ENCODE data around the gene SUSD1. TPM values are rescaled to one million over a fixed set of nuclear protein-coding genes. Genes with fewer than 3 reads are reported as not detected.

Gene SUSD1
- total RNA-seq, 4 donors from 2014 or later = 4.7 to 5.8 (median 5.4) TPM

DNA sequence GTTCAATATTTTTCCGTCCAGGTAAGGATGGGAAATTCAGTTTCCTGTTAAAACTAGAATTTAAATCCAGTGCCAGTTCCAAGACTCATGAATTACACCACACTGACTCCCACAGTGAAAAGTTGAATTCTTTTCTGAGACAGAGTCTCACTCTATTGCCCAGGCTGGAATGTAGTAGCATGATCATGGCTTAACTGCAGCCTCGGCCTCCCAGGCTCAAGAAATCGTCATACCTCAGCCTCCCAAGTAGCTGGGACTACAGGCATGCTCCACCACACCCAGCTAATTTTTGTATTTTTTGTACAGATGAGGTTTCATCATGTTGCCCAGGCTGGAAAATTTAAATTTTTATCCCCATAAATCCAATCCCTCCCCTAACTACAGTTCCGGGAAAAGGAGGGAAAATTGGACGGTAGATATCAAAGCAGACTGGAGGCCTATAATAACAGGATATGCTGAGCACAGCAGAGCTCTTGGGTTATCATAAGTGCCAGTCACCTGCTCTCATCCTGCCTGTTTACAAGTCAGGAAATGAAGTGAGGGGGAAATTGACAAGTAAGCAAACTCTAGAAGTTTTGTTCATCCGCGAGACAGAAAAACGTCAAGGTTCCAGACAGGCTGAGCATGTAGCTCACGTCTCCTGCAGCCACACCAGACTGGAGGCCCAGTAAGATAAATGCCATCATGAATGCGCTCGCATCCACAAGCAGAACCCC, 172.8 kb downstream of the SUSD1 start:
- WGBS = 83% methylated on average over 10 of the region's 11 CpGs
- TF ChIP-seq, protein P1, sequence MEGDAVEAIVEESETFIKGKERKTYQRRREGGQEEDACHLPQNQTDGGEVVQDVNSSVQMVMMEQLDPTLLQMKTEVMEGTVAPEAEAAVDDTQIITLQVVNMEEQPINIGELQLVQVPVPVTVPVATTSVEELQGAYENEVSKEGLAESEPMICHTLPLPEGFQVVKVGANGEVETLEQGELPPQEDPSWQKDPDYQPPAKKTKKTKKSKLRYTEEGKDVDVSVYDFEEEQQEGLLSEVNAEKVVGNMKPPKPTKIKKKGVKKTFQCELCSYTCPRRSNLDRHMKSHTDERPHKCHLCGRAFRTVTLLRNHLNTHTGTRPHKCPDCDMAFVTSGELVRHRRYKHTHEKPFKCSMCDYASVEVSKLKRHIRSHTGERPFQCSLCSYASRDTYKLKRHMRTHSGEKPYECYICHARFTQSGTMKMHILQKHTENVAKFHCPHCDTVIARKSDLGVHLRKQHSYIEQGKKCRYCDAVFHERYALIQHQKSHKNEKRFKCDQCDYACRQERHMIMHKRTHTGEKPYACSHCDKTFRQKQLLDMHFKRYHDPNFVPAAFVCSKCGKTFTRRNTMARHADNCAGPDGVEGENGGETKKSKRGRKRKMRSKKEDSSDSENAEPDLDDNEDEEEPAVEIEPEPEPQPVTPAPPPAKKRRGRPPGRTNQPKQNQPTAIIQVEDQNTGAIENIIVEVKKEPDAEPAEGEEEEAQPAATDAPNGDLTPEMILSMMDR (IDR thresholded peaks at IDR 0.05) = no peak
- no peak for TF ChIP-seq EP300 (IDR thresholded peaks at IDR 0.05)
- Histone ChIP-seq H3K9me3 (no peaks in the 10 kb centered on the region), H3K27ac (replicated peaks in 1 of 4) (no peak overlapping the region), H3K36me3 (no peaks in the 10 kb centered on the region), H3K4me3 (no peak overlapping the region), H3K4me1 (peaks cover 0 to 4% (median 1%) of the 10 kb centered on the region in 4 donors), H3K27me3 (no peaks in the 10 kb centered on the region)
- no peak for DNase-seq (ENCODE audit: extremely low spot score)
- intact Hi-C loops (cut with DNase I) = no loop called here

DNA sequence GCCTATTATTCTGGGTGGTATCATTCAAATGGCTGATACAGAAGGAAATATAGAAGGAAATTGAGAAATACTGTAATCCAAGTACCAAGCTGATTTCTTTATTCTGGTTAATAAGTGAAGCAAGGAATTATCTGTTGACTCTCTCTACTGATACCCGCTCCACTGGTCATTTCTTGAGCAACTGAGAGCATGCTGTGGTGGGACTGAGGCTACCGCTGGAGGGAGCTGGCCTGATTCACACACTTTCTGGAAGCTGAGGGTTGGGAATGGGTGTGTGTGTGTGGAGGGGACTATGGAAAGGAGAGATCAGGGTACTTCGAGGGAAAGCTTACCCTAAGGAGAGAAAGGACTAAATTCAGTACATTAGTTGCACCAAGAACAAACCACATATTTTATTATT, 174.4 kb downstream of the SUSD1 start:
- no peak overlapping the region for H3K27ac ChIP-seq (replicated peaks in 1 of 4)
- no peak for DNase-seq (ENCODE audit: extremely low spot score)
- TF ChIP-seq POLR2AphosphoS5 (IDR thresholded peaks at IDR 0.05) (no peak), POLR2A (IDR thresholded peaks at IDR 0.05; ENCODE audit: low read depth) (no peak), EP300 (IDR thresholded peaks at IDR 0.05) (no peak)
- TF ChIP-seq, protein P1 (IDR thresholded peaks at IDR 0.05) = no peak
- intact Hi-C loops (cut with DNase I) = no loop called here
- peaks cover 0 to 1% (median 0%) of the 10 kb centered on the region in 4 donors for H3K4me1 ChIP-seq
- no peaks in the 10 kb centered on the region for H3K9me3 ChIP-seq
- H3K27me3 ChIP-seq = no peaks in the 10 kb centered on the region
- no peaks in the 10 kb centered on the region for H3K36me3 ChIP-seq
- no peak overlapping the region for H3K4me3 ChIP-seq
- 80% methylated on average over 3 of the region's 3 CpGs for WGBS

DNA sequence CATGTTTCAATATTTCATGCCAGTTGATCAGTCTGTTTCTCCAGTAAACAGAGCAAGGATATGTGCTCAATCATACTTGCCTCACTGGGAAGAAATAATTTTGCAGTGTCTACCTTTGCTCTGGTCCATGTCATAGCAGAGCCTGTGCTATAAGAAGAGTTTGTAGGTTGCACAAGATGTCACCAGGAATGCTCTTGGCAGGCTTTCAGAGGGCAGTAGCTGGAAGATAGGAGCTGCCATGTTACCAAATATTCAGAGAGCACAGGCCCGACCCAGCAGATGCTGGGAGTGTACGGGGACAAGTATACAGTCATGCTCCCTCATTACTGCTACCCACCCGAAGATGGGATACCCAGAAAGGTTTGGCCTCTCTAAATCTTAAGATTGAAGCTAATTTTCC, 175.8 kb downstream of the SUSD1 start:
- no peaks in the 10 kb centered on the region for H3K27me3 ChIP-seq
- H3K4me1 ChIP-seq = no peaks in the 10 kb centered on the region
- TF ChIP-seq POLR2A (IDR thresholded peaks at IDR 0.05; ENCODE audit: low read depth) (no peak), EP300 (IDR thresholded peaks at IDR 0.05) (no peak), POLR2AphosphoS5 (IDR thresholded peaks at IDR 0.05) (no peak)
- TF ChIP-seq, protein P1 (IDR thresholded peaks at IDR 0.05) = no peak
- H3K27ac ChIP-seq (replicated peaks in 1 of 4) = no peak overlapping the region
- intact Hi-C loops (cut with DNase I) = no loop called here
- WGBS = 90% methylated on average over 3 of the region's 3 CpGs
- DNase-seq (ENCODE audit: extremely low spot score) = no peak
- no peaks in the 10 kb centered on the region for H3K9me3 ChIP-seq
- no peaks in the 10 kb centered on the region for H3K36me3 ChIP-seq
- H3K4me3 ChIP-seq = no peak overlapping the region

DNA sequence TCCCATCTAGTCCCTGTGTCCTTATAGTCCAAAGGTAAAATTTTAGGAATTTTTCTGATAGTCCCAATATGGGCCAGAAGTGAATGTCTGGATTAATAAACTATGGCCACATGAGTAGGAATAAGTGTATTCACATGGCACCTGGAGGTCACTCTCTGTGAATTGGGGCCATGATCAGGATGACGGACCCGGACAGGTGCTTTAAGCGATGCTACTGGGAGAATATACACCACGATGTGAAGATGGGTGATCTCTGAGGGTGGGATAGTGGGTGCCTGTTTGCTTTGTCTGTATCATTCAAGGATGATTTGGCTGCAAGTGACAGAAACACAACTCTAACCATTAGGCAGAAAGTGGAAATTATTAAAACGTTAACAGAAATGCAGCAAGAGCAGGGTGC, 177.3 kb downstream of the SUSD1 start:
- Histone ChIP-seq H3K27me3 (no peaks in the 10 kb centered on the region), H3K36me3 (no peaks in the 10 kb centered on the region), H3K4me3 (no peak overlapping the region), H3K4me1 (peaks cover 0 to 10% (median 6%) of the 10 kb centered on the region in 4 donors), H3K9me3 (no peaks in the 10 kb centered on the region), H3K27ac (replicated peaks in 1 of 4) (no peak overlapping the region)
- intact Hi-C loops (cut with DNase I) = no loop called here
- no peak for DNase-seq (ENCODE audit: extremely low spot score)
- 95% methylated on average over 5 of the region's 5 CpGs for WGBS
- TF ChIP-seq EP300 (IDR thresholded peaks at IDR 0.05) (no peak), POLR2AphosphoS5 (IDR thresholded peaks at IDR 0.05) (no peak), POLR2A (IDR thresholded peaks at IDR 0.05; ENCODE audit: low read depth) (no peak)
- TF ChIP-seq, protein P1 (IDR thresholded peaks at IDR 0.05) = no peak
